GM21360 (cell line): ENCODE results near the gene EPS8.

Experiments
- ATAC-seq: cut with Tn5 transposase; IDR thresholded peaks from one replicate; pipeline ENCODE4 v1.9.1; 2021; ENCODE audit warnings: mild to moderate bottlenecking, moderate library complexity; ENCODE audit not compliant: unreplicated experiment

The EPS8 gene

GRCh38 chr12:15721316-15722115 is 67.7 kb downstream of the EPS8 start:
- no peak for ATAC-seq

DNA sequence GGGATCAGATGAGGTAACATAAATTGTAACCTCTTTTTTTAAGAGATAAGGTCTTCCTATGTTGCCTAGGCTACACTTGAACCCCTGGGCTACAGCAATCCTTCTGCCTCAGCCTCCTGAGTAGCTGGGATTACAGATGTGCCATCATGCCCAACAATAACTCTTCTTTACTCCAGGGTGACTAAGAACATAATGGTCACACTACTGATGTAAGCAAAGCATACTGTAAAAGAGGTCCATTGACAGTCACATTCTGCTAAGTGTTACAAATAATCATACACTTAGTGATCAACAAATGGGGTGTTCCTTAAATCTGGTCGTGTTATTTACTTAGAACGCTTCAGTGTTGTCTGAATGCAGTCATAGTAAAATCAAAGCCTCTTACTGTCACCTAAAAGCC is 68.9 kb downstream of the EPS8 start:
- ATAC-seq, result no peak

- no peak for ATAC-seq
Observed at GRCh38 chr12:15719230-15719629, 70.0 kb downstream of the EPS8 start.

DNA sequence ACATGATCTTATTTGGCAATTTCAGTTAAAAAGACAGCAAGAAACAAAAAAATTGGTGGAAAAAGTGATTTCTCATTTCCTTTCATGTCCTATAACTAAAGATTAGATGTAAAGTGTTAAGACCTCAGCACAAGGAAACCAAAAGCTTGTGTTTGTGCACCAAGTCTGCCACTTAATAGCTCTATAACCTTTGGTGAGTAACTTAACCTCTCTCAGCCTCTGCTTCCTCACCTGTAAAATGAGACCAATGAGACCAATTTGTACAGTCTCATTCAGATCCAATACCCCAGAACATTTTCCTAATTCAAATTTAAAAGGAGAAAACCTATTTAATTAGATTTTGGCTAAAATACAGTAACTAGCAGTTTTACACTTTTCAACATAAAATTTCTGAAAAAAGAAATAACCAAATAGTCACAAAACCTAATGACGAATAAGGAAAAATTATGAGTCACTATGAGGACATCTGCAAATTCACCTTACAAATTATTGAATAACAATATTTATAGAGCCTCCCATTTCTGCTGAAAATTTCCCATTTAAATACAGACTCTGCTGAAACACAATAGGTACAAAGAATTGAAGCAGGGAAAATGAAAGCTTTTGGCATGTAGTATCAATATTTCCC is 71.1 kb downstream of the EPS8 start:
- no peak for ATAC-seq

DNA sequence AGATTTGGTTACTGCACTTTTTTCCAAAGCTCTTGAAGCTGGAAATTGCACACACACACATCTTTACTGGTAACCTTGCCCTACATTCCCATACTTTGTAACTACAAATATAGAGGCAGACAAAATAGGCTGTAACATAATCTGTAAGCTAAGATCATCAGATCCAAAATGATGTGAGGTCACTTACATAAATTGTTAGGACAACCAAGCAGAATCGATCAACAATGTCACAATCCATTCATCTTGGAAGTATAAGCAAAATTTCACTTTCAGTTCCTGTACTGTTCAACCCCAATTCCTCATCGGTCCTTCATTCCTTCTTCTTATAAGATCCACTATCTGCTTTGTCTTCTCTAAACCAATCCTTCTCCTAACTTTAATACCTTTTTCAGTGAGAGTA is 72.6 kb downstream of the EPS8 start:
- no peak for ATAC-seq

- no peak for ATAC-seq
Observed at GRCh38 chr12:15714256-15714655, 74.9 kb downstream of the EPS8 start.

DNA sequence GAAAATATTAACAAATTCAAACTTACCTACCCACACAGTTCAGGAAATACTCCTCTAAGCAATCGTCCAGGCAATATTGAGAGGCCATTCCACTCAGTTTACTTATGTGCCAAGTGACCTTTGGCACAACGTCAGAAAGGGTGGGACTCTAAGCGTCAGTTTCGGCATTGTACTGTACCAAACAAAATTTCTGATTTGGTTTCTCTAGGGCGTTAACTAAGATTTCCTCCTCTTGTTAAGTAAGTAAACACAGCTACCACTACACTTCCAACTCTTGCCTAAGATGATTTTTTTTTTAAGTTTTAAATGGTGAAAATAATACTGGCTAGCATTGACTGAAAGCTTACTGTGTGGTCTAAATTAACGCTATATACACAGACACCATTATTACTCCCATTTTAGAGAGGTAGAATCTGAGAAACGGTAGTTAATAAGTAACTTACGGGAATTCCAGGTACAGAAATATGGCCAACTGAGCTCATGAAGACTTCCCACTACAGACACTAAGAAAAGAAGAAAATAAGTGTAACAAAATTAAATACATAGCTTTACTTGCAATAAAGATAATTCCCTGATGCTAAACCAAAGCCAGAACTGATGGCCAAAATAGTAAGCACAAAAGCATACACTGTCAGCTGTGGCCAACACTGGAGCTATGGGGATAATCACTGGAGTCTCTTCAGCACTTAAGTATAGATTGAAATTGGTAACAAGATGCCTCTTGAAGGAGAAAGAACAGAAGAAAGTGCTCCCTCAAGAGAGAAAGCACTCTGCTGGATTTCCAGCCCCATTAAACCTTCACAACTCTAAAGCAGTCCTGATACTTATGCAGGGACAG is 76.1 kb downstream of the EPS8 start:
- no peak for ATAC-seq

DNA sequence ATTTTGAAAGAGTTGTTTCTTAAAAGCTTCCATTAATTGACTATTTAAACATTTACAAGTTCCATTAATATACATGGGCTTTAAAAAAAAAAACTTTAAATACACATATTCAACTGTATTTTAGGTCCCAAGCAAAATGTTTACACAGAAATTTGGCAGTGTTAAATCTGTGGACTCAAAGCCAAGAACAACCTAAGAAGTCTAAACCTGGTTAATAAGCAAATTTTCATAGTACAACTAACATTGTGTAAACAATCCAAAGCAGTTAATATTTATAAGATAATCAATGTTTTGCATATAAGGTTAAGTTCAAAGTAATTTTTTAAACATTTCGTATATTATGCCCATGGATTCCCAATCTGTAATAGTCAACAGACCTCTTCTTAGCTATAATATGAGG is 77.0 kb downstream of the EPS8 start:
- ATAC-seq, result no peak

DNA sequence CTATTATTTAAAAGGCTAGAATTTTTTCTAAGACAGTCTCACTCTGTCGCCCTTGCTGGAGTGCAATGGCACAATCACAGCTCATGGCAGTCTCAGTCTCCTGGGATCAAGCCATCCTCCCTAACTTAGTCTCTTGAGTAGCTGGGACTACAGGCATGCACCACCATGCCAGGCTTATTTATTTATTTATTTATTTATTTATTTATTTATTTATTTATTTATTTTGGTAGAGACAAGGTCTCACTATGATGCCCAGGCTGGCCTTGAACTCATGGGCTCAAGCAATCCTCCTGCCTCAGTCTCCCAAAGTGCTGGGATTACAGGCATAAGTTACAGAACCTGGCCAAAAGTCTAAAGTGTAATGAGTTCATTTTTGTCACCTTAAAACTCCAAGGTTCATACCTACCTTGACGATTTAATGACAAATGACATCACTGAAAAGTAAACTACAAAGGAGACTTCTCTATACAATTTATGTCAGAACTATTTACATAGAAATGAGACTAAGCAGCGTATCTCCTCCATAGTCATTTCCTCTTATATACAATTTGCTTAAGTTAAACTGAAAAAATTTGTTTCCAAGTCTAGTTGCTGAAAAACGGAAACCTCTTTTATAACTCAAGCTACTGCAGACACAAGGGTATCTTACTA is 78.2 kb downstream of the EPS8 start:
- no peak for ATAC-seq

GRCh38 chr12:15709551-15709950 is 79.6 kb downstream of the EPS8 start:
- no peak for ATAC-seq

- no peak for ATAC-seq
Observed at GRCh38 chr12:15708396-15709076, 80.7 kb downstream of the EPS8 start.

- no peak for ATAC-seq
Observed at GRCh38 chr12:15707516-15708199, 81.5 kb downstream of the EPS8 start.

DNA sequence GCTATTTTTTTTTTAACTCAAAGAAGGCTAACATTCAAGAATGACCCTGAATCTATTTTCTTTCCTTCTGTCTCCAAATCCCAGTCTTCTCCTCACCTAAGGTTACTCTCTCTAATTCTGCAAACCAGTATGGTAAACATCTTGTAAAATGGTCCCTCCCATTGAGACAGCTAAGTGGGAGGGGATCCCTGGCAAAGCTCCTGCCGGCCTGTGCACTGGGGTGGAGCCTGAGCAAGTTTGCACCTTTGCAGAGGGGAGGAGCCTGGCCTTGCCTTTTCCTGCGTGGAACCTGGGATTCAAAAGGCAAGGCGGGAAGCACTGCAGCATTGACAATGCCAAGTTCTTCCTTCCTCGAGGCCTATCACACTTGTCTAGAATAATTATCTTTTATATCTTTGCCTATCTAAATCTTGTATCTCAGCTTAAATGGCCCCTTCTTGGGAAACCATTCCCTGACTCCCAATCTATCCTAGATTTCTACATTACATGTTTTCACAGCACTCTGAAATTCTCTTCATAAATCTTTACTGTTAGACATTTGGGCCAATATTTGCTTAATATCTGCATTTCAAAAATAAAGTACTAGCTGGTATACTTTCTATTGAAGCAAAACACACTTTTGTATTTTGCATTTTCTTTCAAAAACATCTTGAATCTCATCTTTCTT is 83.0 kb downstream of the EPS8 start:
- ATAC-seq, result no peak

- no peak for ATAC-seq
Observed at GRCh38 chr12:15705606-15706005, 83.6 kb downstream of the EPS8 start.

DNA sequence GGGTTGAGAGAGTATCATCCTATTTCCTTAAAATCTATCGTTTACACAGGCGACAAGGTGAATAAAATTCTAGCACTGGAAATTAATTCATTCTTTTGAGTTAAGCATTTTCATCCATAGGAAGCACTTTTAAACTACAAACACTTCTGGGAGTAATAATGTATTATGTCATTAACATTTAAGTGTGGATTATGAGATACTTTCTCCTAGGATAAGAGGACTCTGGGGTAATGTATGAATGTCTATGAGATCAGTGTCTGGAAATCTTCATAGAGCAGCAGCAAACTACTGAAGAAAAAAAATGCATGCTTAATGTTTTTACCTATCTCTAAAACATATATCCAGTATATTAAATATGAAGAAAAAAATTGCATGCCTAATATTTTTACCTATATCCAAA is 86.9 kb downstream of the EPS8 start:
- ATAC-seq, result no peak

DNA sequence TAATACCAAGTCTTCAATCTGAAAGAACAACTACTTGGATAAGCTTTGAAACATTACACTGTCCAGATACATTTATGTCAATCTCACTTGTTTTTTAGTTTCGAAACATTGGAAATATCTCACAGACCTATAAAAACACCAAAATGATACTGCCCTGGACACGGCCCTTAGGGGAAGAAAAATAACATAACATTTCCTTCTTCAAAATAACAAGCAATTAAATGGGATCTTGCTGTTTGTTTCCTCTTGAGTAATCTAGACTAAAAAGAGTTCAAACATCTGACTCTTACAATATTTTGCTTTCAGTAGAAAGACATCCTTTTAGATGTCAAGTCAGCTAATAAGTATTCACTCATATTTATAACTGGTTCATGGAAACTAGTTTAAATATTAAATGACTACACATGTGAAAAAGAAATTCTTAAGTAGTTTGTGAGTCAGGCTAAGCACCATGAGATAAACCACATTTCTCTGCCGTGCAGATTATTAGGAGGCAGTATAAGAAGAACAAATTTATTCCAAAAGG is 87.5 kb downstream of the EPS8 start:
- no peak for ATAC-seq

GRCh38 chr12:15701206-15701605 is 88.0 kb downstream of the EPS8 start:
- no peak for ATAC-seq

DNA sequence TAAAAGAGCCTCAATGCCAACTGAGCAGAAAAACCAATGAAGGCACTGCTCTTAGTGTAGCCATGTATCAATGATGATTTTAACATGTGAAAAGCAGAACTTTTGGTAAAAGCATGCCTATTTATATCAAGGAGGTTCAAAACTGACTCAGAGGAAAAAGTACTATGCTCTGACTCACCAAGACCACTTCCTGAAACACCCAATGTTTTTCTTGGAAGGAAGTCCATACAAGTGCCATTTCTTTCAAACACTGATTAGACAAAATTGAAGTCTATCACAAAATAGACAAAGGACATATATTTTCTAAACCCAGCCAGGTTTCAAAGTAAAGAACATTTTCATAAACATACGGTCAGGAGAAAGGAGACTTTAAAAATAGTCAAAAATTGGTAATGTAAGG is 88.6 kb downstream of the EPS8 start:
- peak; percentile 73 for ATAC-seq

- ATAC-seq, result no peak
Observed at GRCh38 chr12:15699886-15700285, 89.3 kb downstream of the EPS8 start.
